MCF 10A (cell line): Measurements from ENCODE around the gene ALPK1. TPM values are rescaled to one million over a fixed set of nuclear protein-coding genes. Genes with fewer than 3 reads are reported as not detected.

Source experiments
- BruUV-seq: library from RNA; stranded (reverse); fragments of 400-500 nt; replicated peaks from 2 replicates; lab custom pipeline; 2021; lab: Mats Ljungman, UMichigan
- CTCF ChIA-PET: fragments of 300-600 bp; sonication (Branson Sonifier 250); formaldehyde crosslinking; extraction: SDS; loops from one replicate; lab custom pipeline; 2021; ENCODE audit warnings: antibody characterized with exemption, inconsistent platforms; lab: Yijun Ruan, JAX
- POLR2A ChIA-PET: fragments of 300-600, 350-650 bp; sonication (Branson Sonifier 250); formaldehyde crosslinking; extraction: SDS; loops from one replicate; lab custom pipeline; 2020; ENCODE audit warnings: antibody characterized with exemption, inconsistent platforms; lab: Yijun Ruan, JAX
- DNase-seq: peaks from one replicate; pipeline ENCODE4 v3.0.0-alpha.2; 2018; ENCODE audit not compliant: unreplicated experiment
- H3K27ac Mint-ChIP-seq: one replicate; pipeline ENCODE4 v1.8.0; 2022; ENCODE audit warnings: mild to moderate bottlenecking, low read depth, mixed read lengths; ENCODE audit not compliant: unreplicated experiment
- H3K27me3 Mint-ChIP-seq: one replicate; pipeline ENCODE4 v1.8.0; 2022; ENCODE audit warnings: mixed read lengths; ENCODE audit not compliant: insufficient read depth, unreplicated experiment
- H3K36me3 Mint-ChIP-seq: one replicate; pipeline ENCODE4 v1.8.0; 2022; ENCODE audit warnings: mild to moderate bottlenecking, moderate library complexity, mixed read lengths; ENCODE audit not compliant: insufficient read depth, unreplicated experiment
- H3K4me1 Mint-ChIP-seq: one replicate; pipeline ENCODE4 v1.8.0; 2022; ENCODE audit warnings: mixed read lengths; ENCODE audit not compliant: insufficient read depth, unreplicated experiment
- H3K4me3 Mint-ChIP-seq: one replicate; pipeline ENCODE4 v1.8.0; 2022; ENCODE audit warnings: mild to moderate bottlenecking, moderate library complexity, mixed read lengths; ENCODE audit not compliant: unreplicated experiment
- H3K9me3 Mint-ChIP-seq: one replicate; pipeline ENCODE4 v1.8.0; 2022; ENCODE audit warnings: mixed read lengths; ENCODE audit not compliant: unreplicated experiment
- CTCF ChIP-seq: fragments of 200-600 bp; IDR thresholded peaks from one replicate; pipeline ENCODE4 v1.8.0; 2022; ENCODE audit warnings: antibody characterized with exemption, mild to moderate bottlenecking; ENCODE audit not compliant: unreplicated experiment
- intact Hi-C: fragments of 100-400 bp; cut with micrococcal nuclease; formaldehyde crosslinking; loops from 2 replicates; pipeline ENCODE4 v1.14.1; 2022
- total RNA-seq: library from RNA; stranded (reverse); gene quantifications from 2 replicates; pipeline ENCODE4 v1.2.3, GENCODE V29; 2022

The ALPK1 gene
- total RNA-seq, 1 experiment from 2014 or later: 20.3 TPM

- TF ChIP-seq CTCF: no peak
- Mint-ChIP-seq H3K36me3 (no peaks in the 10 kb centered on the region), H3K27ac (no peak overlapping the region), H3K27me3 (no peaks in the 10 kb centered on the region), H3K4me3 (no peak overlapping the region), H3K4me1 (no peaks in the 10 kb centered on the region), H3K9me3 (no peaks in the 10 kb centered on the region)
- intact Hi-C loops: no loop called here
- no peak for DNase-seq
- BruUV-seq: no TSS peak
- ChIA-PET CTCF (interaction anchor here (0.7 kb wide), 1 partner anchor 32 kb away, joined by 4 read pairs; no protein-coding TSS in a partner anchor), POLR2A (interaction anchor here (0.6 kb wide), 1 partner anchor 184 kb away, joined by 3 read pairs; no protein-coding TSS in a partner anchor)
Observed at GRCh38 chr4:112357453-112357852, 60.3 kb downstream of the ALPK1 start.

GRCh38 chr4:112357897-112358296 is 60.7 kb downstream of the ALPK1 start:
- Mint-ChIP-seq H3K4me1 (no peaks in the 10 kb centered on the region), H3K27me3 (no peaks in the 10 kb centered on the region), H3K4me3 (no peak overlapping the region), H3K27ac (no peak overlapping the region), H3K9me3 (no peaks in the 10 kb centered on the region), H3K36me3 (no peaks in the 10 kb centered on the region)
- ChIA-PET POLR2A (no interaction called here), CTCF (interaction anchor here (0.7 kb wide), 2 partner anchors 31 to 33 kb away, joined by 3 to 4 read pairs; no protein-coding TSS in a partner anchor)
- intact Hi-C loops: no loop called here
- no TSS peak for BruUV-seq
- TF ChIP-seq CTCF: no peak
- DNase-seq: no peak

- no peaks in the 10 kb centered on the region for H3K27me3 Mint-ChIP-seq
- BruUV-seq: no TSS peak
- POLR2A ChIA-PET: no interaction called here
- no peak overlapping the region for H3K4me3 Mint-ChIP-seq
- no peak overlapping the region for H3K27ac Mint-ChIP-seq
- H3K36me3 Mint-ChIP-seq: no peaks in the 10 kb centered on the region
- intact Hi-C loops: no loop called here
- no peak for DNase-seq
- no peaks in the 10 kb centered on the region for H3K9me3 Mint-ChIP-seq
- H3K4me1 Mint-ChIP-seq: no peaks in the 10 kb centered on the region
- CTCF ChIA-PET: interaction anchor here (0.6 to 0.7 kb wide), 3 partner anchors 33 to 164 kb away, joined by 3 read pairs; no protein-coding TSS in a partner anchor
- no peak for TF ChIP-seq CTCF
Observed at GRCh38 chr4:112358415-112358814, 61.2 kb downstream of the ALPK1 start.

- POLR2A ChIA-PET: no interaction called here
- Mint-ChIP-seq H3K4me3 (no peak overlapping the region), H3K4me1 (no peaks in the 10 kb centered on the region), H3K36me3 (no peaks in the 10 kb centered on the region), H3K27me3 (no peaks in the 10 kb centered on the region), H3K9me3 (no peaks in the 10 kb centered on the region), H3K27ac (no peak overlapping the region)
- CTCF ChIA-PET: interaction anchor here (0.5 to 0.6 kb wide), 4 partner anchors 140 to 163 kb away, joined by 3 read pairs; no protein-coding TSS in a partner anchor
- BruUV-seq: no TSS peak
- intact Hi-C loops: no loop called here
- no peak for DNase-seq
- no peak for TF ChIP-seq CTCF
Observed at GRCh38 chr4:112358952-112359749, 62.0 kb downstream of the ALPK1 start.
